ENCODE measurements around the gene EFCAB12. TPM values are rescaled to one million over a fixed set of nuclear protein-coding genes. Genes with fewer than 3 reads are reported as not detected.

Gene EFCAB12
- total and polyA plus RNA-seq, 2 donors (not counting 3 experiments of a cell fraction or from before 2014, with no cell fraction given) = 0.15 to 0.49 TPM

GRCh38 chr3:129461022-129461421, 32.6 kb upstream of the EFCAB12 start:
- POLR2A ChIA-PET = no interaction called here

More at GRCh38 chr3:129461022-129461421, 32.6 kb upstream of the EFCAB12 start:
- Histone ChIP-seq H4K20me1 (replicated peaks; ENCODE audit: control insufficient read depth, extremely low read depth, insufficient read depth, low read length) (no peaks in the 10 kb centered on the region), H3K27ac (ENCODE audit: insufficient read depth, low read depth, low read length) (no peak overlapping the region), H3K36me3 (ENCODE audit: control insufficient read depth in 2 of 2, extremely low read depth in 1 of 2, insufficient read depth in 2 of 2, low read length in 2 of 2) (peaks cover 0 to 6% of the 10 kb centered on the region in 2 experiments), H3K79me2 (ENCODE audit: control insufficient read depth, insufficient read depth, low read length) (no peaks in the 10 kb centered on the region), H3K4me2 (ENCODE audit: insufficient read depth, low read length) (no peak overlapping the region), H3K9ac (replicated peaks; ENCODE audit: extremely low read depth, insufficient read depth, low read length) (no peak overlapping the region), H3K4me3 (replicated peaks in 1 of 3; ENCODE audit: insufficient read depth in 1 of 3, low read depth in 1 of 3, low read length in 3 of 3) (no peak overlapping the region), H3K4me1 (ENCODE audit: control insufficient read depth, extremely low read depth, insufficient read depth, low read length) (no peaks in the 10 kb centered on the region), H3K9me1 (replicated peaks; ENCODE audit: control insufficient read depth, extremely low read depth, insufficient read depth, low read length) (no peaks in the 10 kb centered on the region), H3K27me3 (ENCODE audit: control insufficient read depth in 2 of 2, insufficient read depth in 2 of 2, low read length in 2 of 2) (no peaks in the 10 kb centered on the region), H2AFZ (ENCODE audit: low read depth, low read length) (no peak overlapping the region), H3K9me3 (replicated peaks; ENCODE audit: control insufficient read depth, insufficient read depth, low read length) (no peaks in the 10 kb centered on the region)
- CTCF ChIA-PET = interaction anchor here (1.2 kb wide), 1 partner anchor 93 kb away, joined by 3 read pairs; no protein-coding TSS in a partner anchor
- no peak for TF ChIP-seq CTCF (IDR thresholded peaks at IDR 0.05; ENCODE audit: extremely low read depth in 1 of 2, insufficient read depth in 1 of 2, low read depth in 1 of 2, low read length in 2 of 2)
- TF ChIP-seq FOS (IDR thresholded peaks at IDR 0.05; ENCODE audit: borderline replicate concordance, insufficient read depth, low read length) = no peak
- TF ChIP-seq EZH2 (IDR thresholded peaks at IDR 0.05; ENCODE audit: borderline replicate concordance, low read depth, low read length, severe bottlenecking) = no peak
- no peak for TF ChIP-seq MYC (IDR thresholded peaks at IDR 0.05; ENCODE audit: low read depth, low read length)
- TF ChIP-seq GATA2 (IDR thresholded peaks at IDR 0.05; ENCODE audit: insufficient read depth, insufficient read length, low read depth, low read length) = no peak
- no peak for TF ChIP-seq MAX (IDR thresholded peaks at IDR 0.05; ENCODE audit: insufficient read depth, insufficient read length)
- TF ChIP-seq POLR2AphosphoS5 (IDR thresholded peaks at IDR 0.05; ENCODE audit: insufficient read depth, low read depth, low read length) = no peak
- TF ChIP-seq POLR2A (IDR thresholded peaks at IDR 0.05; ENCODE audit: low read depth, low read length) = no peak
- BruUV-seq (replicated peaks) = no TSS peak
- intact Hi-C loops (cut with micrococcal nuclease) (no loop called here), dilution Hi-C loops (cut with MboI; ENCODE audit: extremely low pct_ligation_motif_present, low sequenced_read_pairs) (no loop called here)
- no peak for DNase-seq (ENCODE audit: low read depth, low spot score)
- FAIRE-seq = no peak

Measured in endothelial cell of umbilical vein (primary cell).